BLaER1 treated with 17β-estradiol and CSF1 and Interleukin-3, amounts not matched to agents 10 nM and 100 nM (cell line): ENCODE results near the gene WNK4.
A peak's percentile ranks its signal among the peaks of the same experiment; 100 is the strongest.

Experiments
- H3K27ac ChIP-seq, 11 experiments: shearing (Covaris generic); formaldehyde crosslinking; 2 replicates each; pipeline ENCODE4 v1.8.1; 2022
- H3K27me3 ChIP-seq, 11 experiments: shearing (Covaris generic); formaldehyde crosslinking; 2 replicates each; pipeline ENCODE4 v1.8.1; 2022
- H3K36me3 ChIP-seq, 11 experiments: shearing (Covaris generic); formaldehyde crosslinking; 2 replicates each; pipeline ENCODE4 v1.8.1; 2022
- H3K4me1 ChIP-seq, 10 experiments: shearing (Covaris generic); formaldehyde crosslinking; 2 replicates each; pipeline ENCODE4 v1.8.1; 2022
- H3K4me2 ChIP-seq, 11 experiments: shearing (Covaris generic); formaldehyde crosslinking; 2 replicates each; pipeline ENCODE4 v1.8.1; 2022
- H3K4me3 ChIP-seq, 10 experiments: shearing (Covaris generic); formaldehyde crosslinking; 2 replicates each; pipeline ENCODE4 v1.8.1; 2022
- H3K9ac ChIP-seq, 11 experiments: shearing (Covaris generic); formaldehyde crosslinking; 2 replicates each; pipeline ENCODE4 v1.8.1; 2022
- H3K9me3 ChIP-seq, 11 experiments: shearing (Covaris generic); formaldehyde crosslinking; replicated peaks in 1 of 11; 2 replicates each; pipeline ENCODE4 v1.8.1; 2022
- H4K20me1 ChIP-seq, 11 experiments: shearing (Covaris generic); formaldehyde crosslinking; 2 replicates each; pipeline ENCODE4 v1.8.1; 2022
- Cebpa-rat ChIP-seq, 11 experiments: shearing (Covaris generic); IDR thresholded peaks; 2 replicates each; pipeline ENCODE4 v1.8.1; 2022

Gene WNK4

GRCh38 chr17:42778570-42778969 is 1.8 kb upstream of the WNK4 start:
- Histone ChIP-seq H3K36me3 (peaks cover 4 to 42% (median 25%) of the 10 kb centered on the region in 11 experiments; a peak in 17 of 22 replicates), H3K27ac (no peak overlapping the region), H3K4me1 (peaks cover 18 to 61% (median 33%) of the 10 kb centered on the region in 10 experiments), H3K4me2 (peak overlapping the region in 2 of 11 experiments; percentile 6 to 40; a peak in 2 of 22 replicates), H3K9ac (no peak overlapping the region), H3K4me3 (no peak overlapping the region), H3K27me3 (peaks cover 50 to 73% (median 67%) of the 10 kb centered on the region in 11 experiments), H4K20me1 (peaks cover 0 to 49% (median 14%) of the 10 kb centered on the region in 11 experiments; a peak in 13 of 22 replicates), H3K9me3 (no peaks in the 10 kb centered on the region)
- TF ChIP-seq Cebpa-rat (IDR thresholded peaks at IDR 0.05), result no peak

GRCh38 chr17:42779304-42779935 is 990 bp upstream of the WNK4 start:
- Histone ChIP-seq H3K27me3 (peaks cover 58 to 73% (median 69%) of the 10 kb centered on the region in 11 experiments), H3K4me3 (no peak overlapping the region; a peak in 1 of 20 replicates), H3K36me3 (peaks cover 4 to 42% (median 25%) of the 10 kb centered on the region in 11 experiments; a peak in 17 of 22 replicates), H3K9ac (no peak overlapping the region), H3K27ac (no peak overlapping the region), H3K9me3 (no peaks in the 10 kb centered on the region), H3K4me2 (peak overlapping the region in 6 of 11 experiments; percentile 22 to 50 (median 39); a peak in 5 of 22 replicates), H3K4me1 (peaks cover 10 to 53% (median 25%) of the 10 kb centered on the region in 10 experiments; a peak in 19 of 20 replicates), H4K20me1 (peaks cover 0 to 53% (median 14%) of the 10 kb centered on the region in 11 experiments; a peak in 13 of 22 replicates)
- TF ChIP-seq Cebpa-rat (IDR thresholded peaks at IDR 0.05), result no peak

GRCh38 chr17:42780851-42781638 is 635 bp downstream of the WNK4 start:
- Histone ChIP-seq H3K9ac (no peak overlapping the region), H3K9me3 (peaks cover 0 to 10% (median 0%) of the 10 kb centered on the region in 11 experiments; a peak in 1 of 22 replicates), H3K27ac (no peak overlapping the region), H3K36me3 (peaks cover 4 to 37% (median 25%) of the 10 kb centered on the region in 11 experiments; a peak in 17 of 22 replicates), H3K4me3 (peak overlapping the region in 2 of 10 experiments; percentile 31 to 35; a peak in 2 of 20 replicates), H3K4me1 (peaks cover under 1 to 37% (median 13%) of the 10 kb centered on the region in 10 experiments; a peak in 16 of 20 replicates), H3K27me3 (peaks cover 75 to 87% (median 84%) of the 10 kb centered on the region in 11 experiments), H4K20me1 (peaks cover 0 to 61% (median 14%) of the 10 kb centered on the region in 11 experiments; a peak in 14 of 22 replicates), H3K4me2 (peak overlapping the region in 8 of 11 experiments; percentile 7 to 56 (median 33); a peak in 9 of 22 replicates)
- TF ChIP-seq Cebpa-rat (IDR thresholded peaks at IDR 0.05), result no peak

GRCh38 chr17:42781639-42782165 is 1.3 kb downstream of the WNK4 start:
- Histone ChIP-seq H3K27ac (no peak overlapping the region), H3K9me3 (peaks cover 0 to 12% (median 0%) of the 10 kb centered on the region in 11 experiments; a peak in 1 of 22 replicates), H3K36me3 (peaks cover 0 to 31% (median 24%) of the 10 kb centered on the region in 11 experiments; a peak in 17 of 22 replicates), H4K20me1 (peaks cover 0 to 61% (median 14%) of the 10 kb centered on the region in 11 experiments; a peak in 14 of 22 replicates), H3K27me3 (peaks cover 81 to 93% (median 91%) of the 10 kb centered on the region in 11 experiments), H3K4me1 (peaks cover 0 to 30% (median 8%) of the 10 kb centered on the region in 10 experiments; a peak in 12 of 20 replicates), H3K4me3 (no peak overlapping the region), H3K9ac (no peak overlapping the region), H3K4me2 (no peak overlapping the region)
- no peak for TF ChIP-seq Cebpa-rat (IDR thresholded peaks at IDR 0.05)

GRCh38 chr17:42782166-42783061 is 2.0 kb downstream of the WNK4 start:
- no peak overlapping the region for H3K27ac ChIP-seq
- no peak for TF ChIP-seq Cebpa-rat (IDR thresholded peaks at IDR 0.05)
- H3K4me3 ChIP-seq, result no peak overlapping the region
- H3K4me2 ChIP-seq, result no peak overlapping the region
- H3K27me3 ChIP-seq, result peaks cover 86 to 100% (median 98%) of the 10 kb centered on the region in 11 experiments
- no peak overlapping the region for H3K9ac ChIP-seq
- H3K9me3 ChIP-seq, result peaks cover 0 to 12% (median 0%) of the 10 kb centered on the region in 11 experiments; a peak in 1 of 22 replicates
- peaks cover 0 to 32% (median 8%) of the 10 kb centered on the region in 10 experiments; a peak in 13 of 20 replicates for H3K4me1 ChIP-seq
- peaks cover 0 to 26% (median 22%) of the 10 kb centered on the region in 11 experiments; a peak in 15 of 22 replicates for H3K36me3 ChIP-seq
- peaks cover 0 to 61% (median 14%) of the 10 kb centered on the region in 11 experiments; a peak in 14 of 22 replicates for H4K20me1 ChIP-seq

GRCh38 chr17:42783062-42783790 is 2.8 kb downstream of the WNK4 start:
- Histone ChIP-seq H3K4me2 (no peak overlapping the region), H3K27me3 (peaks cover 86 to 100% (median 97%) of the 10 kb centered on the region in 11 experiments), H3K9ac (no peak overlapping the region), H4K20me1 (peaks cover 0 to 61% (median 14%) of the 10 kb centered on the region in 11 experiments; a peak in 14 of 22 replicates), H3K27ac (no peak overlapping the region), H3K9me3 (peaks cover 0 to 12% (median 0%) of the 10 kb centered on the region in 11 experiments; a peak in 1 of 22 replicates), H3K4me3 (no peak overlapping the region), H3K4me1 (peaks cover 0 to 35% (median 8%) of the 10 kb centered on the region in 10 experiments; a peak in 13 of 20 replicates), H3K36me3 (peaks cover 0 to 19% (median 14%) of the 10 kb centered on the region in 11 experiments; a peak in 13 of 22 replicates)
- TF ChIP-seq Cebpa-rat (IDR thresholded peaks at IDR 0.05), result no peak

- Histone ChIP-seq H3K36me3 (peaks cover 0 to 14% (median 9%) of the 10 kb centered on the region in 11 experiments; a peak in 13 of 22 replicates), H3K9me3 (peaks cover 0 to 12% (median 0%) of the 10 kb centered on the region in 11 experiments; a peak in 1 of 22 replicates), H3K4me1 (peaks cover 0 to 29% (median 8%) of the 10 kb centered on the region in 10 experiments; a peak in 13 of 20 replicates), H3K4me3 (no peak overlapping the region), H3K27ac (no peak overlapping the region), H3K9ac (no peak overlapping the region), H3K4me2 (no peak overlapping the region), H3K27me3 (peaks cover 83 to 97% (median 92%) of the 10 kb centered on the region in 11 experiments), H4K20me1 (peaks cover 0 to 56% (median 14%) of the 10 kb centered on the region in 11 experiments; a peak in 14 of 22 replicates)
- TF ChIP-seq Cebpa-rat (IDR thresholded peaks at IDR 0.05), result no peak
These were observed 3.4 kb downstream of the WNK4 start for GRCh38 chr17:42783791-42784138.
